PC-9 (cell line): Measurements from ENCODE around the gene PPL. TPM values are rescaled to one million over a fixed set of nuclear protein-coding genes. Genes with fewer than 3 reads are reported as not detected.
"Not testable (repeated sequence)": the region's sequence is repeated elsewhere in the genome, so short reads cannot be mapped to it uniquely, and the experiment has no call there.

ENCODE experiments used
- BruUV-seq: library from RNA; stranded (reverse); fragments of 400-500 nt; replicated peaks from 2 replicates; lab custom pipeline; 2021; lab: Mats Ljungman, UMichigan
- CTCF ChIA-PET: fragments of 300-600 bp; sonication (Branson Sonifier 250); formaldehyde crosslinking; loops from one replicate; lab custom pipeline; 2022; ENCODE audit warnings: antibody characterized with exemption; lab: Charles Lee
- POLR2A ChIA-PET: fragments of 300-600 bp; sonication (Branson Sonifier 250); formaldehyde crosslinking; loops from one replicate; lab custom pipeline; 2022; ENCODE audit warnings: antibody characterized with exemption; ENCODE audit not compliant: unreplicated experiment; lab: Charles Lee
- DNase-seq, 2 experiments: peaks; one replicate each; pipeline versions ENCODE4 v3.0.0 to v3.0.0-alpha.2; 2015 to 2022; ENCODE audit warnings: mixed read lengths in 1 of 2
- H2AFZ ChIP-seq: fragments of 200-600 bp; sonication (generic); 2 replicates; pipeline ENCODE4 v1.8.1; 2017; ENCODE audit warnings: antibody characterized with exemption
- H3F3A ChIP-seq: fragments of 200-600 bp; sonication (generic); 2 replicates; pipeline ENCODE4 v1.8.1; 2017; ENCODE audit warnings: antibody characterized with exemption, mild to moderate bottlenecking, low read depth; ENCODE audit not compliant: insufficient read depth
- H3K27ac ChIP-seq: fragments of 200-600 bp; sonication (generic); 2 replicates; pipeline ENCODE4 v1.6.1; 2016; ENCODE audit warnings: mixed run types
- H3K27me3 ChIP-seq: fragments of 200-600 bp; sonication (generic); 2 replicates; pipeline ENCODE4 v1.6.1; 2016; ENCODE audit warnings: low read depth, mixed run types; ENCODE audit not compliant: insufficient read depth
- H3K36me3 ChIP-seq: fragments of 200-600 bp; sonication (generic); 2 replicates; pipeline ENCODE4 v1.6.1; 2016; ENCODE audit warnings: low read depth, mixed run types
- H3K4me1 ChIP-seq: fragments of 200-600 bp; sonication (generic); replicated peaks from 2 replicates; pipeline ENCODE4 v1.6.1; 2016; ENCODE audit warnings: mixed run types; ENCODE audit not compliant: insufficient read depth
- H3K4me2 ChIP-seq: fragments of 200-600 bp; sonication (generic); 2 replicates; pipeline ENCODE4 v1.6.1; 2017; ENCODE audit warnings: mixed run types
- H3K4me3 ChIP-seq: fragments of 200-600 bp; sonication (generic); 2 replicates; pipeline ENCODE4 v1.6.1; 2016; ENCODE audit warnings: mixed run types
- H3K79me2 ChIP-seq: fragments of 200-600 bp; sonication (generic); 2 replicates; pipeline ENCODE4 v1.6.1; 2017; ENCODE audit warnings: low read depth, mixed run types
- H3K9me2 ChIP-seq: fragments of 200-600 bp; sonication (generic); 2 replicates; pipeline ENCODE4 v1.8.1; 2017; ENCODE audit warnings: mild to moderate bottlenecking; ENCODE audit not compliant: insufficient read depth
- H3K9me3 ChIP-seq: fragments of 200-600 bp; sonication (generic); 2 replicates; pipeline ENCODE4 v1.8.1; 2016; ENCODE audit warnings: low read depth; ENCODE audit not compliant: insufficient read depth
- H4K20me1 ChIP-seq: fragments of 200-600 bp; sonication (generic); 2 replicates; pipeline ENCODE4 v1.8.1; 2017; ENCODE audit not compliant: insufficient read depth
- CTCF ChIP-seq: fragments of 200-600 bp; sonication (generic); conservative IDR thresholded peaks from 2 replicates; pipeline ENCODE4 v1.6.1; 2017; ENCODE audit warnings: mixed run types, antibody characterized with exemption, mild to moderate bottlenecking, moderate library complexity
- EZH2 ChIP-seq: fragments of 200-600 bp; sonication (generic); IDR thresholded peaks from 2 replicates; pipeline ENCODE4 v1.8.0; 2017; ENCODE audit warnings: antibody characterized with exemption, low read depth
- intact Hi-C: fragments of 100-400 bp; cut with micrococcal nuclease; formaldehyde crosslinking; loops from one replicate; pipeline ENCODE4 v1.10.0; 2022; ENCODE audit not compliant: unreplicated experiment
- total RNA-seq: library from RNA; stranded (reverse); gene quantifications from 2 replicates; pipeline ENCODE4 v1.2.3, GENCODE V29; 2021

PPL gene
- total RNA-seq, 1 experiment from 2014 or later: 187 TPM

- peaks cover 43% of the 10 kb centered on the region for H3K27me3 ChIP-seq
- no peak overlapping the region for H2AFZ ChIP-seq
- DNase-seq: no peak
- H3K9me3 ChIP-seq: no peaks in the 10 kb centered on the region
- no peaks in the 10 kb centered on the region for H3K4me1 ChIP-seq
- TF ChIP-seq CTCF: no peak
- TF ChIP-seq EZH2: no peak
- POLR2A ChIA-PET: no interaction called here
- no peaks in the 10 kb centered on the region; the same call in none of the 2 replicates for H3F3A ChIP-seq
- no TSS peak for BruUV-seq
- H3K9me2 ChIP-seq: no peaks in the 10 kb centered on the region
- H3K27ac ChIP-seq: no peak overlapping the region
- CTCF ChIA-PET: no interaction called here
- no peak overlapping the region for H3K4me3 ChIP-seq
- no peak overlapping the region for H3K4me2 ChIP-seq
- H4K20me1 ChIP-seq: no peaks in the 10 kb centered on the region
- intact Hi-C loops: no loop called here
- no peaks in the 10 kb centered on the region for H3K36me3 ChIP-seq
- H3K79me2 ChIP-seq: no peaks in the 10 kb centered on the region
These were observed 32.0 kb upstream of the PPL start for GRCh38 chr16:4968879-4969483.

- H3F3A ChIP-seq, H3K4me2 ChIP-seq, H4K20me1 ChIP-seq, H2AFZ ChIP-seq, CTCF ChIA-PET, H3K9me3 ChIP-seq, H3K79me2 ChIP-seq, H3K4me3 ChIP-seq, H3K9me2 ChIP-seq, DNase-seq, H3K27ac ChIP-seq, intact Hi-C loops, H3K36me3 ChIP-seq, POLR2A ChIA-PET, H3K4me1 ChIP-seq, BruUV-seq: not testable (repeated sequence)
- H3K27me3 ChIP-seq: peaks cover 40% of the 10 kb centered on the region
These were observed 31.3 kb upstream of the PPL start for GRCh38 chr16:4968278-4968677.

GRCh38 chr16:4966736-4967453 is 29.9 kb upstream of the PPL start:
- Histone ChIP-seq H3K79me2 (no peaks in the 10 kb centered on the region), H3K9me3 (no peaks in the 10 kb centered on the region), H3K9me2 (no peaks in the 10 kb centered on the region), H3K27ac (no peak overlapping the region), H3F3A (no peaks in the 10 kb centered on the region; the same call in 1 of the 2 replicates), H3K4me2 (no peak overlapping the region), H3K4me1 (no peaks in the 10 kb centered on the region), H2AFZ (no peak overlapping the region), H4K20me1 (no peaks in the 10 kb centered on the region), H3K27me3 (peaks cover 26% of the 10 kb centered on the region), H3K36me3 (no peaks in the 10 kb centered on the region), H3K4me3 (no peak overlapping the region)
- ChIA-PET POLR2A (no interaction called here), CTCF (interaction anchor here (0.6 kb wide), 1 partner anchor 1053 kb away, joined by 4 read pairs; no protein-coding TSS in a partner anchor)
- no TSS peak for BruUV-seq
- DNase-seq: no peak
- no peak for TF ChIP-seq CTCF
- TF ChIP-seq EZH2: no peak
- intact Hi-C loops: no loop called here

GRCh38 chr16:4963527-4963926 is 26.6 kb upstream of the PPL start:
- intact Hi-C loops, H3K27ac ChIP-seq, H4K20me1 ChIP-seq, H3F3A ChIP-seq, POLR2A ChIA-PET, DNase-seq, H3K9me3 ChIP-seq, H3K36me3 ChIP-seq, H3K4me1 ChIP-seq, H3K79me2 ChIP-seq, H2AFZ ChIP-seq, H3K4me2 ChIP-seq, CTCF ChIA-PET, BruUV-seq, H3K9me2 ChIP-seq, H3K4me3 ChIP-seq: not testable (repeated sequence)
- peaks cover 27% of the 10 kb centered on the region for H3K27me3 ChIP-seq
